ACHN (cell line): ENCODE results near the gene ERBB2.
"Not testable (repeated sequence)": the region's sequence is repeated elsewhere in the genome, so short reads cannot be mapped to it uniquely, and the experiment has no call there.

Source experiments
- DNase-seq: peaks from one replicate; pipeline ENCODE4 v3.0.0-alpha.2; 2015
- in situ Hi-C: cut with HindIII; loops from 2 replicates; pipeline ENCODE4 v1.10.0; 2017; ENCODE audit warnings: low sequenced_read_pairs, low pct_ligation_motif_present, low pct_unique_long_range_greater_than_20kb

Gene ERBB2

DNA sequence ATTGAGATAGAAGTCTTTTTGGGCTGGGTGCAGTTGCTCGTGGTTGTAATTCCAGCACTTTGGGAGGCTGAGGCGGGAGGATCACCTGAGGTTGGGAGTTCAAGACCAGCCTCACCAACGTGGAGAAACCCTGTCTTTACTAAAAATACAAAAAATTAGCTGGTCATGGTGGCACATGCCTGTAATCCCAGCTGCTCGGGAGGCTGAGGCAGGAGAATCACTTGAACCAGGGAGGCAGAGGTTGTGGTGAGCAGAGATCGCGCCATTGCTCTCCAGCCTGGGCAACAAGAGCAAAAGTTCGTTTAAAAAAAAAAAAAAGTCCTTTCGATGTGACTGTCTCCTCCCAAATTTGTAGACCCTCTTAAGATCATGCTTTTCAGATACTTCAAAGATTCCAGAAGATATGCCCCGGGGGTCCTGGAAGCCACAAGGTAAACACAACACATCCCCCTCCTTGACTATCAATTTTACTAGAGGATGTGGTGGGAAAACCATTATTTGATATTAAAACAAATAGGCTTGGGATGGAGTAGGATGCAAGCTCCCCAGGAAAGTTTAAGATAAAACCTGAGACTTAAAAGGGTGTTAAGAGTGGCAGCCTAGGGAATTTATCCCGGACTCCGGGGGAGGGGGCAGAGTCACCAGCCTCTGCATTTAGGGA lies 577 bp upstream of the ERBB2 start:
- DNase-seq, in situ Hi-C loops: not testable (repeated sequence)

DNA sequence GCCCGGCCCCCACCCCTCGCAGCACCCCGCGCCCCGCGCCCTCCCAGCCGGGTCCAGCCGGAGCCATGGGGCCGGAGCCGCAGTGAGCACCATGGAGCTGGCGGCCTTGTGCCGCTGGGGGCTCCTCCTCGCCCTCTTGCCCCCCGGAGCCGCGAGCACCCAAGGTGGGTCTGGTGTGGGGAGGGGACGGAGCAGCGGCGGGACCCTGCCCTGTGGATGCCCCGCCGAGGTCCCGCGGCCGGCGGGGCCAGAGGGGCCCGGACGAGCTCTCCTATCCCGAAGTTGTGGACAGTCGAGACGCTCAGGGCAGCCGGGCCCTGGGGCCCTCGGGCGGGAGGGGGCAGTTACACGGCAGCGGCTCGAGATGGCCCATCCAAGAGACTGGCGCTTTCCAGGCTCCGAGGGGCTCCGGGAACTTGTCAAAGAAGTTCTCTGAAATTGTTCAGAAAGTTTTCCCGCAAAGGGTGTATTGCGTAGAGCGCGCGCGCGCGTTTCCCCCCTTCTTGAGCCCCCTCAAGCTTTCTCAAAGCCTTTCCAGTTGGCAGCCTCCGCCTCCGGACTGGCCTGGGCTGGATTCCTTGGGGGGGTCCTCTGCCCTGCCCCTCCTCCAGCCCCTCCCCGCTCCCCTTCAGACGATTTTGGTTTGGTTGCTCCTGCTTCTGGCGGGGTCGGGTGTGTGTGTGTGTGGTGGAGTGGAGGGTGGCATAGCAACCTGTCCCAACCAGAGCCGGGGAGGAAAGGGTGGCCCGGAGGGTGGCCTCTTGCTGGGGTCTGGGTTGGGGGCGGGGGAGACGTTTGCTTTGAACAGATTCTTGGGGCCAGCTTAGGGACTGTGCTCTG lies 504 bp downstream of the ERBB2 start:
- DNase-seq: peak; percentile 37

DNA sequence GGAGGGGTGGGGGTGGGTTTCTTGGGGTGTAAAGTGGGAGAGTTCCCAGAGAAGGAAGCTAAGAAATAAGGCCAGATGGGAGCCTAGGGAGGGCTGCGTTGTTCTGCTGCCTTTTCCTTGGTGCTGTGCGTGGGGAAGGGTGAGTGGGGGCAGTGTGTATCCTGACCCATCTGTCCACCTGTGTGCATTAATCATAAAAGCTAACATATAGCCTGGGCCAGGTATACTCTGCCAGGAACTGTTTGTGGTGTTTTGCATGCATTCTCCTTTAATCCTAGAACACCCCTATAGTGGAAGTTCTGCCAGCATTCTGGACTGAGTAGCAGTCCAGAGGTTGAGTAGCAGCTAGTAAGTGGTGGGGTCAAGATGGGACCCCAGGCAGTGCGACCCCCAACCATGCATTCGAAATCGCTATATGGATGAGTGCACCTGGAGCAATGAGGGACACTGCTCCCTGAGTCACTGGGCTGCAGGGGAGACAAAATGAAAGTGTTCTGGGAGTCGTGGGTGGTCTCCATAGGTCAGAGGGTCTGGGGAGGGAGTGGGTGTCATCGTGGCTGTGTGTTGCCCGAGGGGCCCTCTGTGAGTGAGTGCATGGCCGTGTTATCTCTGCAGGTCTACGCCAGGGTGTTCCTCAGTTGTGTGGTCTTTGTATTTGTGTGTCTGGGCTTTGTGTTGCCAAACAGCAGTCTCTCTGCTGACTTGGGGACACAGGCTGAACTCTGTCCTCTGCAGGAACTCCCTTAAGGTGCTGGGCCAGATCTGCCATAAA lies 1.3 kb downstream of the ERBB2 start:
- no peak for DNase-seq
- in situ Hi-C loops: no loop called here

More for the DNA sequence above, 504 bp downstream of the ERBB2 start:
- in situ Hi-C loops: no loop called here

DNA sequence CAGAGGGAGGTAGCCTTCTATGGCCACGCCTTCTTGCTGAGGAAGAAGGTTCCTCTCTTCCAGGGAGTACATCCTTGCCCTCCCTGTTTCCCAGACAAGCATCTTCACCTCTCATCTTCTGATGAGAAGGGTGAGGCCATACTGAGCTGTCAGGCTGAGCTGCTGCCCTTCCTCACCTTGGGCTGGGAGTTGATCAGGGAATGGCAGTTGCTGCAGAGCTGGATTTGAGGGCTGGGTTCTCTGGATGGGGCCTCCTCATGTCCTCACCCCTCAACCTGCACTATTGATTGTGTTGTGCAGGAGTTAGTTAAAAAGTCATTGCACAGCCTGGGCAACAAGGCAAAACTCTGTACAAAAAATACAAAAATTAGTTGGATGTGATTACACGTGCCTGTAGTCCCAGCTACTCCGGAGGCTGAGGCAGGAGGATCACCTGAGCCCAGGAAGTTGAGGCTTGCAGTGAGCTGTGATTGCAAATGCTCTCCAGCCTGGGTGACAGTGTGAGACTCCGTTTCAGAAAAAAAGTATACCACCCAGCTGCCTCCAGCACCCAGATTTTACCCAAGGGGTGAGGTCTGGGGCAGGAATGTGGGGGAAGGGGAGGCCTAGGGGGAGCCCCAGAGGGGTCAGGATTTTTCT lies 2.0 kb downstream of the ERBB2 start:
- in situ Hi-C loops: no loop called here
- no peak for DNase-seq

DNA sequence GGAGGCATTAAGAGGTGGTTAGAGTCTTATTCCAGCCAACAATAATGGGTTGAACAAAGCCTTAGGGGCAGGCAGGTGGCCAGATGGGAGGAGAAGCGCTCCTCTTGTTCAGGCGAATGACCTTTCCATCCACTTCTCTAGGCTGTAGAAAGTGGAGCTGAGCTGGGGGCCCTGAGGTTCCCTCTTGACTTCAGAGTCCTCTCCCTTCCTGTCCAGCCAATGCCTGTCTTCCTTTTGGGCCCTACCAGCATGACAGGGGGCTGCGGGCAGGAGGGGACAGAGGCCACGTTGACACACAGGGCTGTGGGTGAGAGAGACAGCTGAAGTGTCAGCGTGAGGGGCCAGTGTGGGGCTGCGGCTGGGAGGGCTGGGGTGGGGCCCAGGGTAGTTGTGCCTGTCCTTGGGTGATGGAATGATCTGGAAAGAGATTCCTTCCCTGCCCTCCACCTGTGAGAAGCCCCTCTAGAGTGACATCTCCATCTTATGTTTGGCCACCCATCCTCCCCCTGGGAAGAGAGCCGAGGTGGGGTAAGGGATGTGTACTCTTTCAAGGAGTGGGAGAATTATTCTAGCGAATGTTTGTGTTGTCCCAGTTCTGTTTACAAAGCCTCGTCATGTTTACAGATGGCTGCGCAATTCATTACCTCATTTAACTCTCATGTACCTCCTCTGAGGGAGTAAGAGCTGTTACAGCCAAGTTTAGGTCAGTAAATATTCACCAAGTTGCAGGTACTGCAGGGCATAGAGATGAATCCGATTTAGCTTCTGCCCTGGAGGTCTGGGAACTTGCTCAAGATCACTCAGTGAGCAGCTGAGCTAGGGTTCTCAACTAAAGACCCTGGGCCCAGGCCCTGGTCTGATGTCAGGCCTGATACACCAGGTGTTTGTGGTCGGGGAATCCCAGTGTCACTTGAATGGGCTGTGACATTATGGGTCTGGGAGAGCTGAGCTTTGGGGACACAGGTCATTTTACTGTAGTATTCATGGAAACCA lies 3.3 kb downstream of the ERBB2 start:
- no peak for DNase-seq

DNA sequence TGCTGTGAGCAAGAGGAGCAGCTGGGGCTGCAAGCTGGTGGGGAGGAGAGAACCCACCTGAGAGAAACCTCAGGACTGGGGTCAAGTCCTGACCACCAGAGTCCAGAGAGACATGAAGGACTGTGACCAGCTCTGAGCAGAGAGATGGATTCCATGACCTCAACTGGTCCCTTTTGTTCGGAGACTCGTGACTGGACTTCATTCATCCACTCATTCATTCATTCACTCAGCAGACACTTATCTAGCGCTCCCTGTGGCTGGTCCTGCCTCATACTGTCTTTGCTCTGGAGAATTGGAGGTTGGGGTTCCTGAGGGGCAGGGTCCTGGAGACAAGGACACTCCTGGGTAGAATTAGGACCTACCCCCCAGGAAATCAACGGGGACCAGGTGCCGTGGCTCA lies 4.0 kb downstream of the ERBB2 start:
- in situ Hi-C loops: no loop called here
- DNase-seq: no peak

More for the DNA sequence above, 3.3 kb downstream of the ERBB2 start:
- in situ Hi-C loops: no loop called here

DNA sequence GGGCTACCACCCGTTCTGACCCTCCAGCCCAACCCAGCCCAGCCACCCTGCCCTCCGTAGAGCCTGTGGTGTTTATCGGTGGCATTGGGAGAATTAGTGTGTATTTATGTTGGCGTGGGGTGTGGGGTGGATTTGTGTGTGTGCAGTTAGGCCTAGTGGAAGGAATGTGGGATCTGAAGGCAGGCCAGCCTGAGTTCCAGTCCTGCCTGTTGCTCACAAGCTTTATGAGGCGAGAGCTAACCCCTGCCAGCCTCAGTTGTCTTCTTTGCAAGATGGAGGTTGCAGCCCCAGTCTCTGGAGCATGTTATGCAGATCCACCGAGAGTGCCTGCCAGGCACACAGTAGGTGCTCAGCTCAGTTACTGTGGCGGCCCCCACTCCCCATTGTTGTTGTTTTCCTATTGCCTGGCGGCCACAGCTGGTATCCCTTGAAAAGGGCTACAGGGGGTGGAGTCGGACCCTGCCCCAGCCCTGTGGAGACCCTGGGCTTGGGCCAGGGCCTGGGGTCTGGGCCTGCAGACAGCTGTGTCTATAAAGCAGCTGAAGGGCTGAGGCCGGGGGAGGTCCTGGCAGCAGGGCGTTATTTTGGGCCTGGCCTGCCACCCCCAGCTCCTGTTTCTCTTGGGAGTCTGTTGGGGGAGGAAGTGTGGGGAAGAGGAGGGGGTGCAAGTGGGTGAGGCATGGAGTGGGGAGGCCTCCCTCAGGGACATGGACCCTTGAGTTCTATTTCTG lies 5.1 kb downstream of the ERBB2 start:
- in situ Hi-C loops: no loop called here
- DNase-seq: no peak

DNA sequence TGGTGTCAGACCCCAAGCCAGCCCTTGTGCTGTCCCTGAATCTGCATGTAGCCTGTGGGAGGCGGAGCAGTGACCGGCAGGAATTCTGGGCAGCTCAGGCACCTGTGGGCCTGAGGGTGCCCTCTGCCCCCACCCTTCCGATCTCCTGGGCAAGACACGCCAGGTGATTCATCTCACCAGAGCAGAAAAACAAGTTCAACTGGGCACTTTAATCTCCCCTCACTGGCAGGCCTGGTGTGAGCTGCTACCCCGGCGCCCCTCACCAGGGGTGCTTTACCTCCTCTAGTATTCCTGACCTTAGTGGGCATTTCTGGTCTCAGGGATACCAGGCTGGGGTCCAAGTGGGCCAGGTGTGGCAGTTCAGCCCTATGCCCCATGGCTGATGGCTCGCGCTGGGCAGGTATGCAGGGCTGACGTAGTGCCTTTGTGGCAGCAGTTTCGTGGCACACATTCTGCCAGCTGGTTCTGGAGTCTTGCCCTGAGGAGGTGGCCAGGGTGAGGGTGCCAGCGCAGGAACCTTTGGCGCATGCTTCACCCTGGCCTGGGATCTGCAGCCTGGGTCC lies 6.0 kb downstream of the ERBB2 start:
- DNase-seq: no peak

DNA sequence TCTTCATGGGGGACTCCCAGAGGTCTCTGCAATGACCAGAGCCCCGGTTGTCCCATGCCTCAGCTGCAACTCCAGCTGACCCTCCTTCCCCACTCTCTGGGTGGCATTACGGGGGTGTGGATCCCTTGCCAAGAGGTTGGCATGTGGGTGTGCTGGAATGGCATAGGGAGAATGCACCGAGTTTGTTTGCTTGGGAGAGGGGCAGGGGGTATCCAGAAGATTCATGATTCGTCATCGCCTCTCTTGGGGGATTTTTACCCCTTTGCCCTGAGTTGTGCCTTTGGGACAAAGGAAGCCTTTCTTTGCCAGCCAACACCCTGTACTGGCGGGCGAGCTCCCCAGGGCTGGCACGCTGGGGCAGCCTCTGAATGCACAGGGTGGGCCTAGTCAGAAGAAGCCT lies 6.5 kb downstream of the ERBB2 start:
- no peak for DNase-seq
- in situ Hi-C loops: no loop called here

More for the DNA sequence above, 6.0 kb downstream of the ERBB2 start:
- in situ Hi-C loops: no loop called here

DNA sequence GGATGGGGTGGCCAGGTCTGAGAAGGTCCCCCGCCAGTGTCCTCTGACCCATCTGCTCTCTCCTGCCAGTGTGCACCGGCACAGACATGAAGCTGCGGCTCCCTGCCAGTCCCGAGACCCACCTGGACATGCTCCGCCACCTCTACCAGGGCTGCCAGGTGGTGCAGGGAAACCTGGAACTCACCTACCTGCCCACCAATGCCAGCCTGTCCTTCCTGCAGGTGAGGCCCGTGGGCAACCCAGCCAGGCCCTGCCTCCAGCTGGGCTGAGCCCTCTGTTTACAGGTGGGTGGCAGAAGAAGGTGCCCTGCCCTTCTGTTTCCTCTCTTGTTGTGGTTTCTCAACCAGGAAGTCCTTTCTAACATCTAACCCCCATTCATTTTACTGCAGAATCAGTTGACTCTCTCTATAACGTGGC lies 7.1 kb downstream of the ERBB2 start:
- no peak for DNase-seq

DNA sequence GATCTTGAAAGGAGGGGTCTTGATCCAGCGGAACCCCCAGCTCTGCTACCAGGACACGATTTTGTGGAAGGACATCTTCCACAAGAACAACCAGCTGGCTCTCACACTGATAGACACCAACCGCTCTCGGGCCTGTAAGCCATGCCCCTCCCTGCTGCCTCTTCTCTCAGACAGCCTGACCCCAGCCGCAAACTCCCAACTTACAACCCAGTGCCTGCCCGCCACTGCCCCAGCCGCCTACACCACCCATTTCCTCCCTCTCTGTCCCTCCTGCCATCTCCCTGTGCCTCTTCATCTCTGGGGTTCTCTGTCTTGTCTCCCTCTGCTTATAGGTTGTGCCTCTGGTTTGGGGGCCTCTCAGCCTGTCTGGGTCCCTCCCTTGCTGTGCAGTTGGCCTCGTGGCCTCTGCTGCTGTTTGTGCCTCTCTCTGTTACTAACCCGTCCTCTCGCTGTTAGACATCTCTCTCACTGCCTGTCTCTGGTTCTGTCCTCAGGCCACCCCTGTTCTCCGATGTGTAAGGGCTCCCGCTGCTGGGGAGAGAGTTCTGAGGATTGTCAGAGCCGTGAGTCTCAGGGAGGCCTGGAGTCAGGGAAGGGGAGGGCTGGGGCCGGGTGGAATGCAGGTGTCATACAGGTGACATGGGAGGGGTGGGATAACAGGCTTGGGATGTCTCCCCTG lies 9.6 kb downstream of the ERBB2 start:
- no peak for DNase-seq
- in situ Hi-C loops: no loop called here

More for the DNA sequence above, 7.1 kb downstream of the ERBB2 start:
- in situ Hi-C loops: no loop called here

DNA sequence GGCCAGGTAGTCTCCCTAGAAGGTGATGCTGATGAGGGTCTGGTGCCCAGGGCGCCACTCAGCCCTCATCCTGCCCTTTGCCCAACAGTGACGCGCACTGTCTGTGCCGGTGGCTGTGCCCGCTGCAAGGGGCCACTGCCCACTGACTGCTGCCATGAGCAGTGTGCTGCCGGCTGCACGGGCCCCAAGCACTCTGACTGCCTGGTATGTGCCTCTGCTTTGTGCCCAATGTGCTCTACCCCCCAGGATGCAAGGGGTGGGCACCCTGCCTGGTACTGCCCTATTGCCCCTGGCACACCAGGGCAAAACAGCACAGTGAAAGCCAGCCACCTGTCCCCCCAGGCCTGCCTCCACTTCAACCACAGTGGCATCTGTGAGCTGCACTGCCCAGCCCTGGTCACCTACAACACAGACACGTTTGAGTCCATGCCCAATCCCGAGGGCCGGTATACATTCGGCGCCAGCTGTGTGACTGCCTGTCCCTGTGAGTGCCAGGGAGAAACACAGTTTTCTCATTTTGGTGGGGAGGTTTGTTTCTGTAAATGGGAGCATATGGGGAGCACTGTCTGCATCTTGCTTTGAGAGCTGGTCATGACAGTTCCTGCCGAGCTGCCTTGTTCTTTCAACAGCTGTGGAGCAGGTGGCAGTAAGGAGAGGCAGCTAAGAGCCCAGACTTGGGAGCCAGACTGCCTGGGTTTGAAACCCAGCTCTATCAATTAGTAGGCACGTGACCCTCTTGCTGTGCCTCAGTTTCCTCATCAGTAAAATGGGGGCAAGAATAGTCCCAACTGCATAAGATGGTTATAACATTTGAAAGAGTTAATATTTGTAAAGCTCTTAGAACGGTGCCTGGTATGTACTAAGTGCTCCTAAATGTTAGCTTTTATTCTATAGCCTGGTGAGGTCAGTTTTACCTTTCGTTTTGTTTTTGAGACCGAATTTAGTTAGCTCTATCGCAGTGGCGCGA lies 10.4 kb downstream of the ERBB2 start:
- no peak for DNase-seq

DNA sequence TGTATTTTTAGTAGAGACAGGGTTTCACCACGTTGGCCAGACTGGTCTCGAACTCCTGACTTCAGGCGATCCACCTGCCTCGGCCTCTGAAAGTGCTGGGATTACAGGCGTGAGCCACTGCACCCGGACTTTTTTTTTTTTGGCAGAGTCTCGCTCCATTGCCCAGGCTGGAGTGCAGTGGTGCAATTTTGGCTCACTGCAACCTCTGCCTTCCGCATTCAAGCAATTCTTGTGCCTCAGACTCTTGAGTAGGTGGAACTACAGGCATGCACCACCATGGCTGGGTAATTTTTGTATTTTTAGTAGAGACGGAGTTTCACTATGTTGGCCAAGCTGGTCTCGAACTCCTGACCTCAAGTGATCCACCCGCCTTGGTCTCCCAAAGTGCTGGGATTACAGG lies 11.2 kb downstream of the ERBB2 start:
- DNase-seq, in situ Hi-C loops: not testable (repeated sequence)

More for the DNA sequence above, 10.4 kb downstream of the ERBB2 start:
- in situ Hi-C loops: no loop called here

DNA sequence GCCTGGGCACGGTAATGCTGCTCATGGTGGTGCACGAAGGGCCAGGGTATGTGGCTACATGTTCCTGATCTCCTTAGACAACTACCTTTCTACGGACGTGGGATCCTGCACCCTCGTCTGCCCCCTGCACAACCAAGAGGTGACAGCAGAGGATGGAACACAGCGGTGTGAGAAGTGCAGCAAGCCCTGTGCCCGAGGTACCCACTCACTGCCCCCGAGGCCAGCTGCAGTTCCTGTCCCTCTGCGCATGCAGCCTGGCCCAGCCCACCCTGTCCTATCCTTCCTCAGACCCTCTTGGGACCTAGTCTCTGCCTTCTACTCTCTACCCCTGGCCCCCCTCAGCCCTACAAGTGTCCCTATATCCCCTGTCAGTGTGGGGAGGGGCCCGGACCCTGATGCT lies 12.0 kb downstream of the ERBB2 start:
- in situ Hi-C loops: no loop called here
- no peak for DNase-seq

DNA sequence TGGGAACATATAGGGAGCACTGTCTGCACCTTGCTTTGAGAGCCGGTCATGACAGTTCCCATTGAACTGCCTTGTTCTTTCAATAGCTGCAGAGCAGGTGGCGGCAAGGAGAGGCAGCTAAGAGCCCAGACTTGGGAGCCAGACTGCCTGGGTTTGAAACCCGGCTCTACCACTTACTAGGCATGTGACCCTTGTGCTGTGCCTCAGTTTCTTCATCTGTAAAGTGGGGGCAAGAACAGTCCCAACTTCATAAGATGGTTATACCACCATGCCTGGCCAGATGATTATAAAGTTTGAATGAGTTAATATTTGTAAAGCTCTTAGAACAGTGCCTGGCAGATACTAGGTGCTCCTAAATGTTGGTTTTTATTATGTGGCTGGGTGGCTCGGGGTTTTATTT lies 14.4 kb downstream of the ERBB2 start:
- DNase-seq: no peak
- in situ Hi-C loops: no loop called here
